Stimulated activated CD8-positive, alpha-beta memory T cell treated with anti-CD3 and anti-CD28 coated beads, Interleukin-12 subunit alpha, Interleukin-12 subunit beta, amount 100 ng/mL, for 4 hours (primary cell): Measurements from ENCODE around the gene HOXD8.

ENCODE experiments used
- DNase-seq: peaks from one replicate; pipeline ENCODE4 v3.0.0-alpha.2; 2020; ENCODE audit warnings: low read depth

Gene HOXD8

GRCh38 chr2:176130957-176131847 lies 1.7 kb downstream of the HOXD8 start:
- DNase-seq, result no peak

GRCh38 chr2:176131848-176132158 lies 2.3 kb downstream of the HOXD8 start:
- DNase-seq, result no peak

GRCh38 chr2:176132205-176133171 lies 3.0 kb downstream of the HOXD8 start:
- no peak for DNase-seq

GRCh38 chr2:176133389-176133788 lies 3.9 kb downstream of the HOXD8 start:
- no peak for DNase-seq

GRCh38 chr2:176134035-176134434 lies 4.5 kb downstream of the HOXD8 start:
- DNase-seq, result no peak

- no peak for DNase-seq
Measured at GRCh38 chr2:176135035-176135440, 5.5 kb downstream of the HOXD8 start.

- DNase-seq, result no peak
Measured at GRCh38 chr2:176136374-176137251, 7.1 kb downstream of the HOXD8 start.

GRCh38 chr2:176137252-176137580 lies 7.7 kb downstream of the HOXD8 start:
- DNase-seq, result no peak

- no peak for DNase-seq
Measured at GRCh38 chr2:176137906-176138305, 8.4 kb downstream of the HOXD8 start.

GRCh38 chr2:176138526-176138922 lies 9.0 kb downstream of the HOXD8 start:
- no peak for DNase-seq

- DNase-seq, result no peak
Measured at GRCh38 chr2:176138923-176139660, 9.6 kb downstream of the HOXD8 start.

- DNase-seq, result no peak
Measured at GRCh38 chr2:176139661-176140512, 10.4 kb downstream of the HOXD8 start.

GRCh38 chr2:176140513-176141317 lies 11.2 kb downstream of the HOXD8 start:
- peak; percentile 29 for DNase-seq

- DNase-seq, result no peak
Measured at GRCh38 chr2:176142281-176142680, 12.8 kb downstream of the HOXD8 start.

GRCh38 chr2:176145085-176145969 lies 15.8 kb downstream of the HOXD8 start:
- no peak for DNase-seq

GRCh38 chr2:176146101-176146500 lies 16.6 kb downstream of the HOXD8 start:
- DNase-seq, result no peak

- DNase-seq, result no peak
Measured at GRCh38 chr2:176146645-176147044, 17.1 kb downstream of the HOXD8 start.

- DNase-seq, result no peak
Measured at GRCh38 chr2:176147210-176147799, 17.8 kb downstream of the HOXD8 start.
